ENCODE data around the gene PTEN. TPM values are rescaled to one million over a fixed set of nuclear protein-coding genes. Genes with fewer than 3 reads are reported as not detected.
"Not testable (repeated sequence)": the region's sequence is repeated elsewhere in the genome, so short reads cannot be mapped to it uniquely, and the experiment has no call there.

PTEN gene
- total RNA-seq, 1 donor from 2014 or later: 121 TPM

DNA sequence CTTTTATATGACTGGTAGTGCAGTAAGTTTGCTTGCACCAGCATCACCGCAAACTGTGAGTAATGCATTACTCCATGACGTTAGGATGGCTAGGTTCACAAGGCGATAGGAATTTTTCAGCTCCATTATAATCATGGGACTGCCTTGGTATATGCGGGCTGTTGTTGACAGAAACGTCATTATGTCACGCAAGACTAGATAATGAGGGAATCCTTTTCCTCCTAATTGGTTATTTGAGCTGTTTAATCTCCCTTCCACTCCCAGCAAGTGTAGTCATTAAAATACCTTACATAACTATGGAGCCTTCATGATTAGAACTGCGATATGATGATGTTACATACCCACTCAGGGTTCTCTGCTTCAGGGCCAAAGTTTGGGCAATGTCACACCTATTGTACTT is 17.4 kb upstream of the PTEN start:
- no peak for TF ChIP-seq POLR2AphosphoS5 (IDR thresholded peaks at IDR 0.05; ENCODE audit: insufficient read depth in 1 of 2, low read depth in 1 of 2)
- TF ChIP-seq CTCF (IDR thresholded peaks at IDR 0.05): no peak
- no peak for TF ChIP-seq POLR2A (IDR thresholded peaks at IDR 0.05)
- Histone ChIP-seq H3K27ac (no peak overlapping the region), H3K27me3 (no peaks in the 10 kb centered on the region), H3K4me3 (no peak overlapping the region), H3K9me3 (no peaks in the 10 kb centered on the region), H3K4me1 (peaks cover 2% of the 10 kb centered on the region), H3K36me3 (no peaks in the 10 kb centered on the region)
- DNase-seq (ENCODE audit: extremely low spot score in 2 of 2): no peak
- intact Hi-C loops (cut with DNase I): no loop called here

- DNase-seq (ENCODE audit: extremely low spot score in 2 of 2); H3K27me3 ChIP-seq; intact Hi-C loops (cut with DNase I); H3K4me3 ChIP-seq; H3K9me3 ChIP-seq; H3K27ac ChIP-seq; H3K36me3 ChIP-seq; H3K4me1 ChIP-seq: not testable (repeated sequence)
Measured at GRCh38 chr10:87846711-87847110, 16.7 kb upstream of the PTEN start.

DNA sequence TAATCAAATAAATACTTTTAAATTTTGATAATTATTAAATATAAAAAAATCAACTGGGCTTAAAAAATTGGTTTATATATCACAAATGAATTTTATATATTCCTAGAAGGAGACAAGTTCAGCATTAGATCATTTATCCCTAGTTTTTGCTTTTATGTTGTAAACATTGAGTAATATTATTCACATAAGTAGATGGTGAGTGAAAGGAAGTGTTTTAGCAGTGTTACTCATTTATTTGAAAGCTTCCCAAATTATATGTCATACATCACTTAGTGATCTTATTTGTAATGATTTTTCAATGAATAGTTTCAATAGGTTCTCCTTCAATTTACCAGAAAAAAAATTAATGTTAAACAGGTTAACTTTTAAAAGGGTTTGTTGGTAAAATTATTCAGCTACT is 15.9 kb upstream of the PTEN start:
- peaks cover 6% of the 10 kb centered on the region for H3K4me1 ChIP-seq
- intact Hi-C loops (cut with DNase I): no loop called here
- no peak for DNase-seq (ENCODE audit: extremely low spot score in 2 of 2)
- H3K27ac ChIP-seq: no peak overlapping the region
- no peaks in the 10 kb centered on the region for H3K36me3 ChIP-seq
- H3K9me3 ChIP-seq: no peaks in the 10 kb centered on the region
- H3K27me3 ChIP-seq: no peaks in the 10 kb centered on the region
- TF ChIP-seq POLR2AphosphoS5 (IDR thresholded peaks at IDR 0.05; ENCODE audit: insufficient read depth in 1 of 2, low read depth in 1 of 2) (no peak), POLR2A (IDR thresholded peaks at IDR 0.05) (no peak), CTCF (IDR thresholded peaks at IDR 0.05) (no peak)
- H3K4me3 ChIP-seq: no peak overlapping the region

DNA sequence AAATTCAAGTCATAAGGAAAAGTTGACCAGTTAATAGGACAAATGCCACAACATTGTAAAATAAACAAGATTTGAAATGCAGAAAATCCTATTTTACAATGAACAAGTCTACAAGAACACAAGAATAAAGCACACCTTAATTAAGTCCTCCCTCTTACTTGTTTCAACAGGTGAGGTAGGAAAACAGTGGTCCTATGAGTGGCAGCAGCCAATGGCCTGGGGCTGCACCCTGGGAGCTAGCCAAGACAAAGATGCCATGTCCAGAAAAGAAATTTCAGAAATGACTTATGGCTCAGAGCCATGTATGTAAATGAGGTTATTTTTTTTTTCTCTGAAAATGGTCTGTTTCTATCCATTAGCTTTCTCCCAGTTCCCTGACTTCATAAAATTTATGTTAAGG is 14.4 kb upstream of the PTEN start:
- peaks cover 6% of the 10 kb centered on the region for H3K4me1 ChIP-seq
- TF ChIP-seq CTCF (IDR thresholded peaks at IDR 0.05) (no peak), POLR2AphosphoS5 (IDR thresholded peaks at IDR 0.05; ENCODE audit: insufficient read depth in 1 of 2, low read depth in 1 of 2) (no peak), POLR2A (IDR thresholded peaks at IDR 0.05) (no peak)
- no peak for DNase-seq (ENCODE audit: extremely low spot score in 2 of 2)
- no peak overlapping the region for H3K4me3 ChIP-seq
- no peaks in the 10 kb centered on the region for H3K27me3 ChIP-seq
- intact Hi-C loops (cut with DNase I): no loop called here
- no peaks in the 10 kb centered on the region for H3K36me3 ChIP-seq
- no peak overlapping the region for H3K27ac ChIP-seq
- H3K9me3 ChIP-seq: no peaks in the 10 kb centered on the region

DNA sequence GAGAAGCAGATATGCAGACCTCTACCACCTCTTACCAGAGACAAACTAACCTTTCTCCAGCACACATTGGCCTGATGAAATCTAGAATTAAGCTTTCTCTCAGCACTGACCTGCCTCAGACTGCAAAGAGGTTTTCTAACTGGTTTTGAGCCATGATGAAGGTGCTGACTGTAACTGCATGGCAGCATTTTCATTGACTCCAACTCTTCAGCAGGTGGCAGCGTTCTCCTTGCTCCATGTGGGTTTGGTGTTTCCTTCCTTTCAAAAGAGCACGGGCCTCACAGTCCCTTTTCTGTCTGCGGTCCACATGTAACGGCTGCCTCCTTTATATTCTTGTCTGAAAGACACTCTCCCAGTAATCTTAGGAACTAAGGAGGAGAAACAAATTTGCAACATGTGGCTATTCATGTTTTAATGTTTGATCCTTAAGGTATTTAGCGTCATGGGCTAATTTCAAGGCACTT is 12.7 kb upstream of the PTEN start:
- H3K27me3 ChIP-seq: no peaks in the 10 kb centered on the region
- no peaks in the 10 kb centered on the region for H3K36me3 ChIP-seq
- intact Hi-C loops (cut with DNase I): no loop called here
- H3K9me3 ChIP-seq: no peaks in the 10 kb centered on the region
- H3K27ac ChIP-seq: peak overlapping the region; percentile 53
- H3K4me1 ChIP-seq: peaks cover 6% of the 10 kb centered on the region
- no peak overlapping the region for H3K4me3 ChIP-seq
- no peak for DNase-seq (ENCODE audit: extremely low spot score in 2 of 2)
- TF ChIP-seq POLR2AphosphoS5 (IDR thresholded peaks at IDR 0.05; ENCODE audit: insufficient read depth in 1 of 2, low read depth in 1 of 2) (peak in 1 of 2 donors; percentile 21), CTCF (IDR thresholded peaks at IDR 0.05) (peak; percentile 51 to 66 (median 63)), POLR2A (IDR thresholded peaks at IDR 0.05) (no peak)

DNA sequence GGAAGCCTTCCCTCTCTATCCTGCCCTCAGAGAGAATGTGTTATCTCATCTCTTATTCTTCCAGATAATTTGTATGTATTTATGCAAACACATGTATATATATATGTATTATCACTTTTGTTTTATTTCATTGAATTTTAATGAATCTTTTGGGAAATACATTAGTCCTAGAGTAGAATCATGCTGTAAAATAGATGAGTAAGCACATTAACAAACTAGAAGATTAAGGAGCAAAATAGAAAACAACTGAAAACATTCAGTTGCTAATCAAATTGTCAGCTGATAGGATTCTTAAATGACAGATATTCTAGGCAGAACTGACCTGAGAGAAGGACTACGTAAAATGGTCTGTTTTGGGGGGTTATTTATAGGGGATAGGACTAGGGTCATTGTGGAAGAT is 11.3 kb upstream of the PTEN start:
- TF ChIP-seq CTCF (IDR thresholded peaks at IDR 0.05) (no peak), POLR2A (IDR thresholded peaks at IDR 0.05) (no peak), POLR2AphosphoS5 (IDR thresholded peaks at IDR 0.05; ENCODE audit: insufficient read depth in 1 of 2, low read depth in 1 of 2) (no peak)
- Histone ChIP-seq H3K36me3 (no peaks in the 10 kb centered on the region), H3K27ac (no peak overlapping the region), H3K4me1 (peaks cover 6% of the 10 kb centered on the region), H3K27me3 (no peaks in the 10 kb centered on the region), H3K4me3 (no peak overlapping the region), H3K9me3 (no peaks in the 10 kb centered on the region)
- intact Hi-C loops (cut with DNase I): no loop called here
- no peak for DNase-seq (ENCODE audit: extremely low spot score in 2 of 2)

DNA sequence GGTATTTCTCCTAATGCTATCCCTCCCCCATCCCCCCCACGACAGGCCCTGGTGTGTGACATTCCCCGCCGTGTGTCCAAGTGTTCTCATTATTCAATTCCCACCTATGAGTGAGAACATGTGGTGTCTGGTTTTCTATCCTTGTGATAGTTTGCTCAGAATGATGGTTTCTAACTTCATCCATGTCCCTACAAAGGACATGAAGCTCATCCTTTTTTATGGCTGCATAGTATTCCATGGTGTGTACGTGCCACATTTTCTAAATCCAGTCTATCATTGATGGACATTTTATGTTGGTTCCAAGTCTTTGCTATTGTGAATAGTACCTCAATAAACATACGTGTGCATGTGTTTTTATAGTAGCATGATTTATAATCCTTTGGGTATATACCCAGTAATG is 8.2 kb upstream of the PTEN start:
- H3K4me1 ChIP-seq: peaks cover 11% of the 10 kb centered on the region
- intact Hi-C loops (cut with DNase I); H3K36me3 ChIP-seq: not testable (repeated sequence)

DNA sequence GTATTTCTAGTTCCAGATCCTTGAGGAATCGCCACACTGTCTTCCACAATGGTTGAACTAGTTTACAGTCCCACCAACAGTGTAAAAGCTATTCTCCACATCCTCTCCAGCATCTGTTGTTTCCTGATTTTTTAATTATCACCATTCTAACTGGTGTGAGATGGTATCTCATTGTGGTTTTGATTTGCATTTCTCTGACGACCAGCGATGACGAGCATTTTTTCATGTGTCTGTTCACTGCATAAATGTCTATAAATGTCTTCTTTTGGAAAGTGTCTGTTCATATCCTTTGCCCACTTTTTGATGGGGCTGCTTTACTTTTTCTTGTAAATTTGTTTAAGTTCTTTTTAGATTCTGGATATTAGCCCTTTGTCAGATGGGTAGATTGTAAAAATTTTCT is 7.8 kb upstream of the PTEN start:
- H3K9me3 ChIP-seq; H3K27me3 ChIP-seq; H3K27ac ChIP-seq; DNase-seq (ENCODE audit: extremely low spot score in 2 of 2); intact Hi-C loops (cut with DNase I); H3K36me3 ChIP-seq; H3K4me3 ChIP-seq: not testable (repeated sequence)
- peaks cover 16% of the 10 kb centered on the region for H3K4me1 ChIP-seq

More for the DNA sequence above, 8.2 kb upstream of the PTEN start:
- H3K9me3 ChIP-seq; H3K4me3 ChIP-seq; H3K27ac ChIP-seq; DNase-seq (ENCODE audit: extremely low spot score in 2 of 2); H3K27me3 ChIP-seq: not testable (repeated sequence)
